ENCODE data around the gene ADGRB2.
"Not testable (repeated sequence)": the region's sequence is repeated elsewhere in the genome, so short reads cannot be mapped to it uniquely, and the experiment has no call there.

Gene ADGRB2

DNA sequence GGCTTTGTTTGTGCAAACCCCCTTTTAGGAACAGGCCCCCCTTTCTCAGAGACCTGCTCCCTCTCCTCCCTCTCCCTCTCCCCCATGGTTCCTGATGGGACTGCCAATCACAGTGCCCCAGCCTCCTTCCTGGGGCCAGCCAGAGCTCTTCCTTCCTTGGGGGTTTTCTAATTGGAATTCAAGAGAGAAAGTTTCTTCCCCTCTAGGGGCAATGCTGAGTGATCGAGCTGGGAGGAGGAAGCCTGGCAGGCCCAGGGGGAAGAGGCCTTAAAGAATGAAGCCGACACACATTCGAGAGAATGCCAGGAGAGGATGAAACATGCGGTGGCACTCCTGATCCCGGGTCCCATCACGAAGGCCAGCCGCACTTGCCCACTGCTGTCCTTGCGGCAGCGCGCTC lies 39.0 kb downstream of the ADGRB2 start:
- DNase-seq, result no peak

DNA sequence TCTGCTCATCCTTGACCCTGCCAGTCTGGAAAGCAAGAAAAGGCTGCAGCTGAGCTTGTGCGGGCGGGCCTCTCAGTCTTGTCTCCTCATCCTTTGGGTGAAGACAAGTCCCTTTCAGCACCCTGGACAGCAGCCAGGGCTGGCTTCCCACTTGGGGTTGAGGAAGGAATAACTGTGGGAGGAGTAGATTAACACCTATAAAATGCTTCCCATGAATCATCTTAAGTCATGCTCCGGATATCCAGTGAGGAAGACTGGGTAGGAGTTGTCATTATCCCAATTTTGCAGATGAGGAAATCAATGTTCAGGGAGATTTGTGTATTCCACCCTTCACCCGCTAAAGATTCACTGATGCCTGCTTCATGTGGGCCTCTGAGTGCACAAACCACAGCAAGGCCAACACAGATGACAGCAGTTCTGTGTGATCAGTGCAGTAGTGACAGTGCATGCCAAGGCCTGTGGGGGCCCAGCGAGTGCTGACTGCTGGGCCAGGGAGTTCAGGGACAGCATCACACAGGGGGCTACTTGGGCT lies 40.2 kb downstream of the ADGRB2 start:
- DNase-seq, result no peak

DNA sequence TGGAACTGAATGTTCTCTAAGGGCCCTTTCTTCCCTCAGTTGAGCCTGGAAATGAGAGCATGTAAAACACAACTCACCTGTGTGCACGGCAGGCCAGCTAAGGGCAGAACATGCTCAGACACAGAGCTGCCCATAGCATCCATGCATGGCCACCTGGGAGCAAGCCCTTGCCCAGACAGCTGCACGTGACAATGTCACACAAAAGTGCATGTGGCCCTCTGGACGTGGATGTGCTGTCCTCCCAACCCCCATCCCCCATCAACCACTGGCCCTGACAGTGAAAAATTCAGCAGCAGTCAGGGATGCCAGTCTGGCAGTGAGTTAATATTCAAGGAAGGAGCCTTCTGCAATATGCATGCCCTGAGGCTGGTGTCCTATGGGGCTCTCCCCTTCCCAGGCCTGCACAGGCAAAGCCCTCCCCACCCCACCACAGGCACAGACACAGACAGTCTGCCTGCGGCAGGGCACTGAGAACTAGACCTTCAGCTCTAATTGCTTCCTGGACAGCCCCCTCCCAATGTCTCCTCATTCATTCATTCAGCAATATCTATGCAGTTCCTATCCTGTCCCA lies 45.7 kb downstream of the ADGRB2 start:
- no peak for DNase-seq

DNA sequence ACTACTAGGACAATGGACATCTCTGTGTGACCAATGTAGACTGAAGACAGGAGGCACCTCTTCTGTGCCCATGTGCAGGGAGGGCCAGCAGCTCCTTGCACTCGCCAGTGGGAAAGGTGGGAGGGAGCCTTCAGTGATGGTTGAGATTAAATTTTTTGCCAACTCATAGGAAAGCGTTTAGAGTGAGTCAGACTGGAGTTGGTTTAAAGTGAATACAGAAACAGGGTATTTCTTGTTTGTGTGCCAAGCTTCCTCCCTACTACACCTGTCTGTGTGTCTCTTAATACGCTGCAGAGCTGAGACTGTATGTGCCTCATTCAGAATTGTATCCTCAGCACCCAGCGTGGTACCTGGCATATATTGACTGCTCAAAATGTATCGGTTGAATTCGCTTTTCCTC lies 46.8 kb downstream of the ADGRB2 start:
- DNase-seq, result no peak

DNA sequence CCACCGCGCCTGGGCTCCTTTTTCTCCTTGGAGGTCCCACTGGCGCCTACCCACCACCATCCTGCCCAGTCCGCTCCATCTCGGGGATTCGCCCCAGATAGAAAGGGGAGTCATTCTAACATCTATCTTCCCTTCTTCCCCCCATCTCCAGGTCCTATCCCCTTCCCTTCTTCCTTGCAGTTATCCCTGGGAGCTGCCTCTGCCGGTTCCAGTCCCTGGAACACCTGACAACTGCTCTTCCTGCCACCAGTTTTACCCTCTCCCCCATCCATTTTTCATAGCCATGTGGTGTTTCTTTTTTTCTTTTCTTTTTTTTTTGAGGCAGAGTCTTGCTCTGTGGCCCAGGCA lies 48.3 kb downstream of the ADGRB2 start:
- DNase-seq, result no peak

DNA sequence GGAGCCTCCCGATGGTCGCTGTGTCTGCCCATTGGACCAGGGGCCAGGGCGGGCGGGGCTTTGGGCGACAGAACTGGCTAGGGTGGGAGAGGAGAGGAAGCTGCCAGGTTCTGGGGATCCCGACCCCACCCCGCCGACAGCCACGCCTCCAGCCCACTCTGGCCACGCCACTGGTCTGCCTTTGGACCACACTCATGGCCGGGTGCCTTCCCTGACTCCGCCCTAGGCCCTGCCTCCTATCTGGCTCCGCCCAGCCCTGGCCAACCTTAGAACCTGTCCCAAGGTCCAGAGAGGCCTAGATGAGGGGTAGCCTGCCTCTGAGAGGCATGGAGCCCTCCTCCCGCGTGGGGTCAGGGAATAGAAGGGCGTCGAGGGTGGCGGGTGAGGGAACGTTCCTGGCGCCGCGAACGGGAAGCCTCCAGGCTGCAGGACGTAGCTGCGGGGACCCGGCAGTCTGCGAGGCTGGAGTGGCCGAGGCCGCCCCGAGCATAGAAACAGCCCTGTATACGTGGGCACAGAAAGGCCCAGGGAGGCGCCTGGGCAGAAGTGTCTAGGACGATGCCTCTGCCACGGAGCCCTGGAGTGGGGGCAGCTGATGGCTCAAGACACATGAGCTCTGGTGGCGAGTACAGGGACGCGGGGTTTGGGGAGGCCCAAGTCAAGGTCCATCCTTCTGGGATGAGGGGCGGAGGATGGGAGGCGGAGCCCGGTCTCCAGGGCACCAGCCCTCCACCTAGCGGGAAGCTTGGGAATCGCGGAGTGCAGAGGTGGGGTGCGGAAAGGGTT lies 48.9 kb downstream of the ADGRB2 start:
- DNase-seq, result no peak

DNA sequence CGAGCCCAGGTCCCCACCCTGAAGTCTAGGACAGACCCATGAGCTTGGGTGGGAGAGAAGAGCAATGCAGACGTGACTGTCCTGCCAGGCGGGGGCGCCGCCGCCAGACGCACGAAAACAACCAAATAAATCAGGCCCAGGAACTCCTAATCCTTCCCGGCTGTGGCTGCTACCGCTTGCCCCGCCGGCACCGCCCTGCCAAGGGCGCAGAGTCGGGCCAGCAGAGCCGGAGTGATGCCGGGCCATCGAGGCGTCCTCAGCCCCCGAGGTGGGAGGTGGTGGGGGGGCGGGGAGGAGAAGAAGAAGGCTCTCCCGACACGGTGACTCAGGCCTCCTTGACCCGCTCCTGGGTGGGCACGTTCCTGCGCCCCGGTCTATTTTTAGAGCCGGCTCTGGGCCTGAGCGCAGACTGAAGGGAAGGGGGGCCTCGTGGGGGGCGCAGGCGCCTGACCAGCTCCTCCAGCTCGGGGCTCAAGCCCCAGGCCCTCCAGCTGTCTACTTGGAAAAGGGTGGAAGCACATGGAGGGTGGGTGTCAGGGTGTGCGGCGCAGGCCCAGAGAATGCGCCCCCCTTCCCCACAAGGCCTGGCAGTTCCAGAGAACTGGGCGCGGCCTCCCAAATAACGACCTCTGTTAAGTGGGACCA lies 49.6 kb downstream of the ADGRB2 start:
- no peak for DNase-seq

DNA sequence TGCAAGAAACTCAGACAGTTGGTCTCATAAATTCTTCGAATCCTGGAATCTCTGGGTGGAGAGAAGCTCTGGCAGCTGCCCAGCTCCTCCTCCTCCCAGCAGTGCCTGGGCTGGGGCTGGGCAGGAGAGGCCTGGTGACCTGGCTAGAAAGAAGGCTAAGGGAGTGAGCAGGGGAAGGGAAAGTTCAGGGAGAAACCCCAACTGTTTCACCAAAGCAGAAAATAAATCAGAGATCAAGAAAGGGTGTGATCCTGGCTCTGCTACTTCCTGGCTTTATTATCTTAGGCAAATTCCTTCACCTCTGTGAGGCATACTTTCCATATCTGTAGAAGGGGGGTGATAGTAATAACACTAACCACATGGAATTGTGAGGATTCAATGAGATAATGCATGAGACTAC lies 51.5 kb downstream of the ADGRB2 start:
- DNase-seq, result no peak

DNA sequence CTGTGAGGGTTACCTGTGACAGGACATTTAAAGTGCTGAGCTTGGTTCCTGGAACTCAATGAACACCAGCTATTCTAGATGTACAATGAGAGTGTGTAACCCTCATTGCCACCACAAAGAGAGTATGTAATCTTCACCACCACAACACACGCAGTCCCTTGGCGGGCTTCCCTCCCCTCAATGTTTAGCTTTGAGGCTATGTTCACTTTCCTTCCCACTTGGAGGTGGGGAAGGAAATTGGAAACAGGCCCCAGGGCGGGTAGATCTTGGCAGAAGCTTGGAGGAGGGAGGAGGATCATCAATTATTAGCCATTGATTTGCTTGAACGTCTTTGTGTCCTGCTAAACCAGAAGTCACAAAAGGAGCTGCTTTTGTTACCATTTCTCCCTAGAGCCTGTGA lies 52.1 kb downstream of the ADGRB2 start:
- no peak for DNase-seq

DNA sequence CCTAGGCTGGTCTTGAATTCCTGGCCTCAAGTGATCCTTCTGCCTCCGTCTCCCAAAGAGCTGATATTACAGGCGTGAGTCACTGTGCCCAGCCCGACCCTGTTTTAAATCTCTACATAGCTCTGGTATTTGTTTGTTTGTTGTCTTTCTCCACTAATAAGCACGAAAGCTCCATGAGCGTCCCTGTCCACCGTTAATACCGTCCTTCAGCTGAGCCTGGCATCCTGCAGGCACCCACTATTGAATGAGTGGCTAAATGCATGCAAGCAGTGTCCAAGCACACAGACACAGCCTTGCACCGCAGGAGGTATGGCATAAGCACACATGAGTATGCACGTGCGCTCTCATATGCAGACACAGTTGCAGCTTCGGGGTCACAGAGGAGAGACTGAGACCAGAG lies 55.8 kb downstream of the ADGRB2 start:
- no peak for DNase-seq

DNA sequence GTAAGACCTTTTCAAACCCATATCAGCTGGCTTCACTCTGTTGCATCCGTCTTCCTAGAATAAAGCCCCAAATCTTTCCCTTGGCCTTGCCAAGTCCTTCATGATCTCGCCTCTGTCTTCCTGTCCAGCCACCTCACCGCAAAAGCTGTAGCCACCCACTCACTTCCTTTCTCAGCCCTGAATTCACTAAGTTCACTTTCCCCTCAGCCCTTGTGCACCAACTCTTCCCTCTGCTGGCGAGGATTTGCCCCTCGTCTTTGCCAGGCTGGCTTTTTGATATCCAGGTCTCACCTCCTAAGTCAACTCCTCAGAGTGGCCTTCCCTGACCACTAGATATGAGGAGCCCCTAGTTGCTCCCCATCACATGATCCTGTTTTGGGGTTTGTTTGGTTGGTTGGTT lies 56.4 kb downstream of the ADGRB2 start:
- no peak for DNase-seq

DNA sequence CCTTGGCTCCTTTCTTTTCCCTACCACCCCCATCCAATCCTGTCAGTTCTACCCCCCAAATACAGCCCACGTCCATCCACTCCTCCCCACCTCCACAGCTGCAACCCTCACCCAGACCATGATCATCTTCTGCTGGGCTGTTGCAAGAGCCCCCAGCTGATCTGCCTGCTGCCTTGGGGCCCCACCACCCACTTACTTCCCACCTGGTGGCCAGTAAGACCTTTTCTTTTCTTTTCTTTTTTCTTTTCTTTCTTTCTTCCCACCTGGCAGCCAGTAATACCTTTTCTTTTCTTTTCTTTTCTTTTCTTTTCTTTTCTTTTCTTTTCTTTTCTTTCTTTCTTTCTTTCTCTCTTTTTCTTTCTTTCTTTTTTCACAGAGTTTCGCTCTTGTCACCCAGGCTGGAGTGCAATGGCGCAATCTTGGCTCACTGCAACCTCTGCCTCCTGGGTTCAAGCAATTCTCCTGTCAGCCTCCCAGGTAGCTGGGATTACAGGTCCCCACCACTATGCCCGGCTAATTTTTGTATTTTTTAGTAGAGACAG lies 57.0 kb downstream of the ADGRB2 start:
- DNase-seq, result not testable (repeated sequence)

DNA sequence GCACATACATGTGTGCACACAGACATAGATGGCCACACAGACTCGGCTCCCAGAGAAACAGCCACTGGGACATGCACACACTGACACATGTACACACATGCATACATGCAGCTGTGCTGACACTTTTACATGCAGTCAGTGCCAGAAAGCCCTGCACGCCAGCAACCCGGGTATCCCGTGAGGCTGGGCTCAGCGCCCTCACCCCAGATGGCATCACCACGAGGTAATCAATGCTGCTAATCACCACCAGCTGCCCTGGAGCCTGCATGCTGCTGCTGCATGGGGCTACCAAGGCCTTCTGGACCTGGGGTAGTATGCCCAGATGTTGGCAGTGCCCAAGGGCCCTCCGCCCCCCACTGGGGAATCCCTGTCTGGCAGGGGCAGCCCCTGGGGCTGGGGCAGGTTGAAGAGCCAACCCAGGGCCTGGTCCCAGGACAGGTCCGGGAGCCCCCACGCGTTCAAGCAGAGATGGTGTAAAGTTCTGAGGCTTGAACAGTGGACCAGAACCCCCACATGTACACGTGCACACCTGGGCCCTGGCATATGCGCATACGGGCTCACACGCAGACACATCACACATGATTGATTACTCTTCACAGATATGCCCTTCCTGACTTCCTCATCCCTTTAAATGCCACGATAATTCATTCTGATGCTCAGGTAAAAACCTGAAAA lies 57.6 kb downstream of the ADGRB2 start:
- DNase-seq, result peak; percentile 78

DNA sequence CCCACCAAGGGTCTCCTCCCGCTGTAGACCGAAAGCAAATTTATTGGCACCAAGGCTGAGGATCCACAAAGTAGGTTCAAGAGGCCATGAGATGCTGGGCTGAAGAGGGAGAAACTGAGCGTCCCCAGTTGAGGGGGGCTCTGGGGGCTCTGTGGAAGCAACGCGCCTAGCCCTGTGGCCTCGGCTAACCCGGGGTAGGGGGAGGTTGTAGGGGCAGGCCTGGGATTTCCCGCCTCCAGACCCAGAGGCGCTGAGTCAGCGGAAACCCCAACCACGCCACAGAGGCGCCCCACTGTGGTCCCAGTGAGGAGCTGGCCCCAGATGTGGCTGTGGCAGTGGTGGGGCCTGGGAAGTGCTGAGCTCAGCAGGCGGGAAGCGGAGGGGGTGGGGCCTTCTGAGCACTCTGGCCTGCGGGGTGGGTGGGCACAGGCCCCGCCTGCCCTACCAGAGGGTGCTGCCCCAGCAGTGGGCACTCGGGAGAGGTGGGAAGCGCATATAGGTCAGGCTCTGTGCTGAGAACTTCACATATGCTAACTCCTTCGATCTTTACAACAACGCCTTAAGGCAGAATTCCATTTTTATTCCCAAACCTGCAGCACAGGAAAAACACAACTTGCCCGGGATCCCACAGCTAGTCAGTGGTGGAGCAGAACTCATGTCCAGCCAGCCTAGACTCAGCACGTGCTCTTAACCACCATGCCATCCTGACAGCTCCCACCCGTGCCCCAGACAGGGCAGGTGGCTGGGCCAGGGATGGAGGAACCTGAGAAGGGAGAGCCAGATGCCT lies 58.9 kb downstream of the ADGRB2 start:
- DNase-seq, result no peak

DNA sequence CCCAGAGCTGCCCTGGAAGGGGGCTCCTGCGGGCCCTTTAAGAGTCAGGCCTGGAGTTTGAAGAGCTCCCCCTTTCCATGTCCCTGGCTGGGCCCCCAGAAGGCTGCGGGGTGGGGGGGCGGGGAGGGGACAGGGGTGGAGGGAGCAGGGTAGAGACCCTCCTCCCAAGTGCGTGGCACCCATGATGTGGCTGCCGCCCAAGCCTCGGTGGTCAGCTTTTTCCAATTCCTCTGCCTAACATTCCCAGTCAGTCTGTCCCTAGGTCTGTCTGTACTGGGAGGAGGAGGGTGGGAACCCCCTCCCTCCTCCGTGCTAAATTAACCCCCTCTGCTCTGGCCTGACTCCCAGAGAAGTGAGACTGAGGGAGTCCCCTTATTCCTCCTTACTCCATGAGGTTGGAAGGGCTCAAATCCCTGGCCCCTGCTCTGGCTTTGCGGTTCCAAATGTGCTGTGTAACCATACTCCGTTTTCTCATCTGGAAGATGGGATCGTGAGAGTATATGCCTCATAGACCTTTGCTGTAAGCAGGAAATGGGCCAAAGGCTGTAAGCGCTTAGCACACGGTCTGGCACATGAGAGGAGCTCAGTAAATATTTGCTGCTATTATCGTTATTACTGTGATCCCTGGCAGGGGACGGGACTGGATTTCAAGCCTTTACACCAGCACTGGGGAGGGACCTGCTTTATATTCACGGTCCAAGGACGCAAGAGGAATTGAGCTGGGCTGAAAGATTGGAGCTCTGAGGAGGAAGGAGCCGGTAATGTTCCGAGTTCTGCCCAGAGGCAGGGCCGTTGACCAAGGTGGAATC lies 59.7 kb downstream of the ADGRB2 start:
- DNase-seq, result no peak

DNA sequence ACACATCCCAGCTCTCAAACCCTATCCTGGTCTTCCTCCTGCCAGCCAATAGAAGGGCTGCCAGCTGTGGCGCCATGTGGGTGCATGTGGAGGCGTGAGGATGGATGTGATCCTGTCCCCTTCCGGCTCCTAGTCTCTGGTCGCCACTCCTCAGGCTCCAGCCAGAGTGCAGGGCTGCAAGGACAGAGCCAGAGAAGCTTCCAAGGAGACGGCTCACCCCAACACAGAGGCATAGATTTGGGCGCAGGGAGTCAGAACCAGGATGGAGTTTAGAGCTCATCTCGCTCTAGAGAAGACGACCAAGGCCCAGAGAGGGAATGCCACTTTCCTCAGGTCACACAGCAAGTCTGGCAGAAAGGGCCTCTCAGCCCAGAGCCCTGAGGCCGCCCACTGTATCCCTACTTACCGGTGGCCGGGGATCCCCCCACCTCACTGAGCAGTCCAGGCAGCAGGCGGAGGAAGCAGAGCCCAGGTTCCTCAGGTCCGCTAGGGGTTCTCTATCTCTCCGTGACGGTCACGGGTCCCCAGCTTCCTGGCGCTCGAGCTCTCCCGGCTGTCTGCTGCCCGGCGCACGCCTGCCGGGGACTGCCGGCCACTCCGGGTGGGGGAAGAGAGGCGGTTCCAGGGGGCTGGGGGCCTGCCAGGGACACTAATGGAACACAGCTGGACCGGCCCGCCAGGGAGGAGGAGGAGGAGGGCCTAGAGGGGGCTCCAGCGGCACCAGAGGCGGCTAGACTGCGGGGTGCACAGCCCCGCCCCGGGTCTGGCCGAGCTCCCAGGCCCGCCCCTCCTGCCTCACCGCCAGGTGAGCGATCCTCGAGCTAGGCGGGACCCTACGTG lies 60.5 kb downstream of the ADGRB2 start, which contains the start of gene COL16A1:
Gene COL16A1 (minus strand): TSS at position 587 of the 840 bp plus-strand sequence. CDS start 1,824 bp downstream, outside the sequence.
- peak; percentile 23 for DNase-seq

DNA sequence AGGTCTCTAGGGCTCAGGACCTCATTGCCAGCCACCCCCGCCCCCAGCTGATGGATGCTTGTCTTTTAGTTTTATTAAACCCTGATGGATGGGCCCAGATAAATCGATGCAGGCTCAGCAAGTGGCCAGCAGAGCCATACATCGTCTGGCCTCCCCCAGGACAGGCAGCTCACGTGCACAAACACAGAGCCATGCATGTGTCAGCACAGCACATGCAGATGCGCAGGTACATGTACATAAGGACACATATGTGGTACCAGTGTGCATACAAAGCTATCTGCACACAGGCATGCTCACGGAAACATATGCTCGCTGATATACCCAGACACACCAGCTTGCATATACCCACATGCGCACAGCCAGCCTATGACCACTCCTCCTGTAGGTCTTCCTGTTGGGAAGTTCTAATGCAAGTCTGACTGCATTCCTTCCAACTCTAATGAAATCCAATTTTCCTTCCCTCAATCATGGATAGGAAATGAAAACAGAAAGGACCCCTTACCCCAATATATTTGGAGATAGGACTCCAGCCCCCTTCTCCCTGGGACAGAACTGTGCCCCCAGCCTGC lies 61.2 kb downstream of the ADGRB2 start:
- DNase-seq, result no peak

DNA sequence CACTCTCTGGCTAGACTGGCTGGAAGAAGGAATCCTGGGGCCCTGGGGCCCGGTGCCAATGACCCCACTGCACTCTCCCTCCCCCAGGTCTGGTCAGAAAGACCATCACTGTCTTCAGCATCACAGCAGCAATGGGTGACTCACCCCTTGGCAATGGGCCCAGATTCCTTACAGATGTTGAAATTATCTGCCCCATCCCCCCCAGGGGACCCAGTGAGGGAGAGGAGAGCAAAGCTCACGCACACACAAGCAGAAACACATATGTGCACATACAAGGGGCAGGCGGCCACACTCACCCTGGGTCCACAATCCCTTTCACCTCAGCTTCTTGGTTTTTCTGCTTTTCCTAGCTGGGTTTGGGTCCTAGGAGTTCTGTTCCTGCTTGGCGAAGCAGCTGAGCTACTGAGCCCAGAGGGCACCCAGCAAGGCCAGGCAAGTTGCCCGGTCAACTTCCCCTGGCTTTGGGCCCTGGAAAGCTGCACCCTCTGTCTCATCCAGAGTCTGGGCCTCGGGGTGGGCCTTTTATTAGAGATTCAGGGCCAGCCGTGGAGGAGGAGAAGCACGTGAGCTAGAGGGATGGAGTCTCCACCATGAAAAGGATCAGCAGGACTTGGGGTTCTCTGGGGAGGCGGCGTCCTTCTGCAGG lies 62.9 kb downstream of the ADGRB2 start:
- peak; percentile 63 for DNase-seq

DNA sequence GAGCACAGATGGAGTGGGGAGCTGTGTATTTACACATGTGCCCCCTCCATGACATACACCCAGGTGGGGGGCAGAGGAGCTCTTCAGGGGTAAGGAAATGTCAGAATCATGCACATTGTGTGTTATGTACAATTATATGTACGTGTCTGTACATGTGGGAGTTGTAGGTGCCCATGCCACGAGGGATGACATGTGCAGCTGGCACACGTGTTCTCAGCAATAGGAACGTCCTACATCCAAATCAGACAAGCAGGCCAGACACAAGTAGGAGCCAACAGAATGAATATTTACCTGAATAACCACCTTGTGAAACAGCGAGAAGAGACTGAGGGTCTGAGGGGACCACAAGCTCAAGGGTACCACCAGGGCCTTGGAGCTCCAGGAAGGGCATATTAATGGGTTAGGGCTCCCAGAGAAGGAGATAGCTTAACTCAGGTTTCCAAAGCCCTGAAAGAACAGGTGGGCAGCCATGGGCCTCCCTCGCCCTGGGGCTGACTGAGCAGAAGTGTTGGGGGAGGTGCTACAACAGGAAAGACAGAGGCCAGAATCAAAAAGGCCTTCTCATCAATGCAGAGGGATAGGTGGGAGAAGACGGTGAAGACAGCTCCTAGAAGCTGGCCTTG lies 63.6 kb downstream of the ADGRB2 start:
- DNase-seq, result peak; percentile 44
